ENCODE data around the gene ETHE1.
"Not testable (repeated sequence)": the region's sequence is repeated elsewhere in the genome, so short reads cannot be mapped to it uniquely, and the experiment has no call there.

ETHE1 gene

GRCh38 chr19:43532962-43533545 is 6.1 kb upstream of the ETHE1 start, which contains the start of gene ZNF575:
Gene ZNF575, plus strand, starts transcription at chr19:43533188. Its CDS starts 1,235 bp downstream, at chr19:43534423.
- H3K27ac ChIP-seq = peak within 1 kb of the TSS; percentile 85 to 97
- no peak for TF ChIP-seq CTCF (IDR thresholded peaks at IDR 0.05)
- DNase-seq (ENCODE audit: low spot score) = peak; percentile 96

DNA sequence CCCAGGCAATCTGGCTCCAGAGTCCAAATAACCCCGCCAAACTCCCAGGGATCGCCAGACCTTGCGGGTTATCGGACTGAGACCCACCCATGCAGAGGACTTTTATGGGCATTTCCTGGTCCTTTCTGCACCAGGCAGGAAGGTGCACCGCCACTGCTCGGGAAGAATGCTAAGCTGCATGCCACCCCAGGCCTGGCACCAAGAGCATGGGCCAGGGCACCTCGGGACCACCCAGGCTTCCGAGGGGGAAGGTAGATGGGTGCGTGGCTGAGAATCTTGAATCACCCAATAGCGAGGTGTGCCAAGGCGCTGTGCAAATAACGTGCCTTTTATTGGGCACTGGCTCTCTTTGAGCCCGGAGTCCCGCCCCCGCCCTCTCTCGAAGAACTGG is 5.6 kb upstream of the ETHE1 start:
- DNase-seq (ENCODE audit: low spot score) = peak; percentile 85
- peak overlapping the region; percentile 80 for H3K4me3 ChIP-seq
- TF ChIP-seq CTCF (IDR thresholded peaks at IDR 0.05) = no peak
- peak overlapping the region; percentile 68 to 97 for H3K27ac ChIP-seq

More at GRCh38 chr19:43532962-43533545, 6.1 kb upstream of the ETHE1 start, which contains the start of gene ZNF575:
- H3K4me3 ChIP-seq = peak within 1 kb of the TSS; percentile 80

DNA sequence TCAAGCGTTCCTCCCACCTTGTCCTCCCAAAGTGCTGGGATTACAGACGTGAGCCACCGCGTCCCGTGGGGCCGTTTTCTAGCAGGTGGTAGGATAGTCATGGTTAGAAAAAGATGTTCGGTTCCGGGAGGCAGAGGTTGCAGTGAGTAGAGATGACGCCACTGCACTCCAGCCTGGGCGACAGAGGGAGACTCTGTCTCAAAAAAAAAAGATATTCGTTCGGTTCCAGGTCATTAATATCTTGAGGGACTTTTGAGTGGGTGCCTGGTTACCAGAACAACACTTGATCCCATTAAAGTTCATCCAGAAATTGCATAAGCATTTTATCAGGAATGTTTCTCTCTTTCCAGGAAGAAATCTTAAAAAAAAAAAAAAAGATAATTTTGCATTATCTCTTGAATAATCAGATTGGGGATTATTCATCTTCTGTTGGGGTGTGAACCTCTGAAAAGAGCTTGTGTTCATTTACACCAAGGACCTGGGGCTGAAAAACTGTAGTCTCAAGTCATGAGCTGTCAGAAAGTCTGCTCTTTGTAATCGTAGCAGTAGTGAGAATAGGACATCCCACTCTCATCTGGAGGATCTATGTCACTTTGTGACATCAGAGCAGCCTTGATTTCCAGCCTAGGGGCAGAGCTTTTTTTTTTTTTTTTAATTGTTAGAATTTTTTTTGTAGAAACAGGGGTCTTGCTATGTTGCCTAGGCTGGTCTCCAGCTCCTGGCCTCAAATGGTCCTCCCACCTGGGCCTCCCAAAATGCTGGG is 1.0 kb upstream of the ETHE1 start:
- Histone ChIP-seq H3K27ac (peak overlapping the region; percentile 77 to 92), H3K4me3 (peak overlapping the region; percentile 98)
- TF ChIP-seq CTCF (IDR thresholded peaks at IDR 0.05) = no peak
- DNase-seq (ENCODE audit: low spot score) = peak; percentile 79

DNA sequence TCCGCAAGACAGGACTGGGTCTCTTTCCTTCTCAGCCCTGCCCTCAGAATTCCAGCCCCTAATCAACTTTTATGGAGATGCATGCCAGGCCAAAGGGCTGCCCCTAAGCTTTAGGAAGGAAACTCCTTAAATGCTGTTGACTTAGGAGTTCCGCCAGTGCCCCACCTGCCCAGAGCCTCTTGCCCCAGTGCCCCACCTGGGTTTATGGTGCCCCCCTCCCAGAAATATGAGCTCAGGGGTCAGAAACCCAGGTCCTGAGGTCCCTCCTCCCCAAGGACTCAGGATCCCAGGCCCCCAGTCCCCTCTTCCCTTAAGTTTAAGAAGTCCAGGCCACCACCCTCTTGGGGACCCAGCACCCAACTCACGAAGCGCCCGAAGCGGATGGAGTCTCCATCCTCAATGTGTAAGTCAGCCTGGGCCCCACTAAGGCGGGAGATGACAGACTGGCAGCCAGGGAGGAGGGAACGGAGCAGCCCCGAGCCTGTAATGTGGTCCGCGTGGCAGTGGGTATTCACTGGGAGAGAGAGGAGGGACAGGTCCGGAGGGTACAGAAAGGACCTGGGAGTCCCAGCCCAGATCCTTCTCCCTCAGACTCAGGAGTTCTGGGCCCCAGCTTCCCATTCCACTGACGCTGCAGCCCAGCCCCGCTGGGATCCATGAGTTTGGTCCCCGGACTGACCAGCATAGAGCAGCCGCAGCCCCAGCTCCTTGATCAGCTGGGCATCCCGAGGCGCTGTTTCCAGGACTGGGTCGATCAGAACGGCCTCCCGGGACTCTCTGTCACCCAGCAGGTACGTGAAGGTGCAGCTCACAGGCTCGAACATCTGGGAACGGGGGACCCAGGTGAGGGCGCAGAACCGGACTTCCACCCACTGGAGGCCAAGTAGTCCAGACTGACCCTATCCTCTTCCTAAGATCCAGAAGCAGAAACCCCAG is 897 bp downstream of the ETHE1 start:
- Histone ChIP-seq H3K27ac (peak overlapping the region; percentile 77 to 92), H3K4me3 (peak overlapping the region; percentile 98)
- peak; percentile 77 for DNase-seq (ENCODE audit: low spot score)
- no peak for TF ChIP-seq CTCF (IDR thresholded peaks at IDR 0.05)

GRCh38 chr19:43524922-43525835 is 1.8 kb downstream of the ETHE1 start:
- peak; percentile 81 for DNase-seq (ENCODE audit: low spot score)
- Histone ChIP-seq H3K27ac (peak overlapping the region; percentile 77 to 92), H3K4me3 (peak overlapping the region; percentile 98)
- no peak for TF ChIP-seq CTCF (IDR thresholded peaks at IDR 0.05)

GRCh38 chr19:43523696-43524095 is 3.3 kb downstream of the ETHE1 start:
- not testable (repeated sequence) for H3K4me3 ChIP-seq; DNase-seq (ENCODE audit: low spot score); H3K27ac ChIP-seq
